ENCODE measurements around the gene WRNIP1. TPM values are rescaled to one million over a fixed set of nuclear protein-coding genes. Genes with fewer than 3 reads are reported as not detected.

The WRNIP1 gene
- polyA plus RNA-seq, 1 experiment = 26.5 TPM

GRCh38 chr6:2730353-2731107 is 34.7 kb upstream of the WRNIP1 start:
- Histone ChIP-seq H3K27me3 (ENCODE audit: control insufficient read depth, insufficient read depth, low read length) (no peaks in the 10 kb centered on the region), H3K36me3 (ENCODE audit: control insufficient read depth, insufficient read depth, low read length) (no peaks in the 10 kb centered on the region), H3K4me3 (ENCODE audit: low read depth, low read length) (no peak overlapping the region)
- CTCF ChIA-PET = interaction anchor here (0.8 to 1.5 kb wide), 2 partner anchors 8 to 58 kb away, joined by 3 to 4 read pairs; no protein-coding TSS in a partner anchor
- DNase-seq (ENCODE audit: low read depth) = no peak
- no peak for TF ChIP-seq CTCF (IDR thresholded peaks at IDR 0.05; ENCODE audit: insufficient read depth, low read depth, low read length)
- POLR2A ChIA-PET = no interaction called here

GRCh38 chr6:2731281-2731909 is 33.8 kb upstream of the WRNIP1 start:
- ChIA-PET POLR2A (no interaction called here), CTCF (interaction anchor here (0.8 to 10.8 kb wide), 2 partner anchors 8 to 18 kb away, joined by 3 to 124 read pairs; partner anchors contain the start of gene MYLK4)
- DNase-seq (ENCODE audit: low read depth) = no peak
- TF ChIP-seq CTCF (IDR thresholded peaks at IDR 0.05; ENCODE audit: insufficient read depth, low read depth, low read length) = no peak
- H3K27me3 ChIP-seq (ENCODE audit: control insufficient read depth, insufficient read depth, low read length) = no peaks in the 10 kb centered on the region
- no peak overlapping the region for H3K4me3 ChIP-seq (ENCODE audit: low read depth, low read length)
- no peaks in the 10 kb centered on the region for H3K36me3 ChIP-seq (ENCODE audit: control insufficient read depth, insufficient read depth, low read length)

- Histone ChIP-seq H3K36me3 (ENCODE audit: control insufficient read depth, insufficient read depth, low read length) (no peaks in the 10 kb centered on the region), H3K4me3 (ENCODE audit: low read depth, low read length) (no peak overlapping the region), H3K27me3 (ENCODE audit: control insufficient read depth, insufficient read depth, low read length) (no peaks in the 10 kb centered on the region)
- ChIA-PET POLR2A (no interaction called here), CTCF (interaction anchor here (0.8 to 10.8 kb wide), 4 partner anchors 10 to 1136 kb away, joined by 3 to 124 read pairs (median 4); partner anchors contain the start of gene MYLK4)
- TF ChIP-seq CTCF (IDR thresholded peaks at IDR 0.05; ENCODE audit: insufficient read depth, low read depth, low read length) = no peak
- DNase-seq (ENCODE audit: low read depth) = no peak
Observed at GRCh38 chr6:2732503-2733089, 32.6 kb upstream of the WRNIP1 start.

GRCh38 chr6:2733324-2733723 is 31.9 kb upstream of the WRNIP1 start:
- CTCF ChIA-PET = interaction anchor here (1.3 to 10.8 kb wide), 3 partner anchors 16 to 1137 kb away, joined by 3 to 124 read pairs (median 4); partner anchors contain the start of gene MYLK4
- DNase-seq (ENCODE audit: low read depth) = no peak
- POLR2A ChIA-PET = no interaction called here

More at GRCh38 chr6:2733324-2733723, 31.9 kb upstream of the WRNIP1 start:
- Histone ChIP-seq H3K27me3 (ENCODE audit: control insufficient read depth, insufficient read depth, low read length) (no peaks in the 10 kb centered on the region), H3K36me3 (ENCODE audit: control insufficient read depth, insufficient read depth, low read length) (no peaks in the 10 kb centered on the region), H3K4me3 (ENCODE audit: low read depth, low read length) (no peak overlapping the region)
- TF ChIP-seq CTCF (IDR thresholded peaks at IDR 0.05; ENCODE audit: insufficient read depth, low read depth, low read length) = no peak
